Measurements from ENCODE around the gene ZNF608.

GRCh38 chr5:124740991-124741583 is 5.4 kb downstream of the ZNF608 start:
- TF ChIP-seq CTCF (conservative IDR thresholded peaks at IDR 0.05; ENCODE audit: low read depth in 2 of 2) (no peak), EZH2 (IDR thresholded peaks at IDR 0.05; ENCODE audit: low read depth, unreplicated experiment) (no peak), REST (IDR thresholded peaks at IDR 0.05; ENCODE audit: unreplicated experiment) (no peak)

Measured in GM23338 (cell line).